ENCODE measurements around the gene DPYSL3. TPM values are rescaled to one million over a fixed set of nuclear protein-coding genes. Genes with fewer than 3 reads are reported as not detected.

The DPYSL3 gene
- total and polyA plus RNA-seq, 9 donors: 82.4 to 160 (median 108) TPM

DNA sequence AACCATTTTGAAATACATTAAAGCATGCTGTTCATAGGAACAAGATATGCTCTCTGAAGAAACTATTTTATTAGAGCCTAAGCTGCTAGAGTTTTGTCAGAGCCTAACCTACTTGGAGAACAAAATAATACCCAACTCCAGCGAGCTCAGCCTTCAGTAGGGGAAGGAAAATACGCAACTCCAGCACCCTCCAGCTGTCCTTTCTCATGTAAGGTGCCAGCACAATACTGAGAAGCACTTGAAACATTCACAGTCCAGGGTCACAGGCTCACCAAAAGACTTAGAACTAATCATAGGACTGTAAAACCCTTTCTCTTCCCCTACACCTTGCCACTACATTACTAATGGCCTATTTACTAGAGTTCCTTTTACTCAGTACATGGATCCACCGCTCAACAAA, 18.9 kb downstream of the DPYSL3 start:
- no peaks in the 10 kb centered on the region for H3K27me3 ChIP-seq (ENCODE audit: control insufficient read depth, insufficient read depth, low read length)
- H3K4me1 ChIP-seq (ENCODE audit: control insufficient read depth, insufficient read depth, low read length): no peaks in the 10 kb centered on the region
- H3K36me3 ChIP-seq (ENCODE audit: control insufficient read depth, insufficient read depth, low read length): no peaks in the 10 kb centered on the region
- H3K9me3 ChIP-seq (replicated peaks; ENCODE audit: control insufficient read depth, low read depth, low read length): no peaks in the 10 kb centered on the region
- no peak overlapping the region for H3K27ac ChIP-seq (ENCODE audit: low read length)
- no peak overlapping the region for H3K4me3 ChIP-seq (ENCODE audit: low read length)
- WGBS (ENCODE audit: insufficient coverage): no CpG with 5 or more reads among the region's 3 CpGs
- DNase-seq: no peak

DNA sequence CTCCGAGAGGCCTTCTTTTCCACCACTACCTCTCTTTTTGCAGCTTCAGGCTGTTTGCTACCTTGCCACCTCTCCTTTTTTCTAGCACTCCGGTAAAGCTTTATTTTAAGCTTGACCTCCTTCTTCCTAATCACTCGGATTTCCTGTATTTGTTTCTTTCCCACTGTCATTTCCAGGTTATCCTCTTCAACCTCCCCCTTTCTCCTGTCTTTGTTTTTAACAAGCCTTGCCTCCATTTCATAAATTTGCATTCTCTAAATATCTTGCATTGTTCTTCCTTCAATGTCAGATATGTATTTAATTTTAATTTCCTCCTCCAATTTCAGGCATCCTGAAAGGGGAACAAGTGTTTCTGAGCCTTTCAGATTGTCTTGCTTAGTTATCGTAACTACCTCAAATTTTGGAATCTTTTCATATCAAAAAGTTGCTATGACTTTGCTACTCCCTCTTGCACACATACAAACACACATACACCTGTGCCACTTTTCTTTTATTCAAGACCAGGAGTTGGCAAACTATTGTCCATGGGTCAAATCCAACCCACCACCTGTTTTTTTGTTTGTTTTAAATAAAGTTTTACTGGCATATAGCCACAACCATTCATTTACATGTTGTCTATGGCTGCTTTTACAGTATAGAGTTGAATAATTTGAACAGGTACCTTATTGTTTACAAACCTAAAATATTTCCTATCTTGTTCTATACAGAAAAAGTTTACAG, 22.7 kb downstream of the DPYSL3 start:
- peak overlapping the region; percentile 69 for H3K27ac ChIP-seq (ENCODE audit: low read length)
- no peak for DNase-seq
- H3K4me3 ChIP-seq (ENCODE audit: low read length): no peak overlapping the region
- H3K27me3 ChIP-seq (ENCODE audit: control insufficient read depth, insufficient read depth, low read length): no peaks in the 10 kb centered on the region
- no peaks in the 10 kb centered on the region for H3K36me3 ChIP-seq (ENCODE audit: control insufficient read depth, insufficient read depth, low read length)
- WGBS (ENCODE audit: insufficient coverage): 72% methylated on average over 4 of the region's 4 CpGs
- peaks cover 20% of the 10 kb centered on the region for H3K4me1 ChIP-seq (ENCODE audit: control insufficient read depth, insufficient read depth, low read length)
- no peaks in the 10 kb centered on the region for H3K9me3 ChIP-seq (replicated peaks; ENCODE audit: control insufficient read depth, low read depth, low read length)

DNA sequence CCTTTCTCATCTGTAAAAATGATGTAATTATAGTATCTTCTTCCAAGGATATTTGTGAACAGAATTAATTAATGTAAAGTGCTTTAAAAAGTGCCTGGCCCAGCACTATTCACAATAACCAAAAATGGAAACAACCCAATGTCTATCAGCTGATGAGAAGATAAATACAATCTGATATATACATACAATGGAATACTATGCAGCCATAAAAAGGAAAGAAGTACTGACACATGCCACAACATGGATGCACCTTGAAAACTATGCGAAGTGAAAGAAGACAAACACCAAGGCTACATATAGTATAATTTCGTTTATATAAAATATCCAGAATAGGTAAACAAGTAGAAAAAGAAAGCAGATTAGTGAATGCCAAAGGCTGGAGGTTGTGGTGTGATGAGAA, 24.1 kb downstream of the DPYSL3 start:
- WGBS (ENCODE audit: insufficient coverage): no CpG with 5 or more reads among the region's 2 CpGs
- peaks cover 20% of the 10 kb centered on the region for H3K4me1 ChIP-seq (ENCODE audit: control insufficient read depth, insufficient read depth, low read length)

DNA sequence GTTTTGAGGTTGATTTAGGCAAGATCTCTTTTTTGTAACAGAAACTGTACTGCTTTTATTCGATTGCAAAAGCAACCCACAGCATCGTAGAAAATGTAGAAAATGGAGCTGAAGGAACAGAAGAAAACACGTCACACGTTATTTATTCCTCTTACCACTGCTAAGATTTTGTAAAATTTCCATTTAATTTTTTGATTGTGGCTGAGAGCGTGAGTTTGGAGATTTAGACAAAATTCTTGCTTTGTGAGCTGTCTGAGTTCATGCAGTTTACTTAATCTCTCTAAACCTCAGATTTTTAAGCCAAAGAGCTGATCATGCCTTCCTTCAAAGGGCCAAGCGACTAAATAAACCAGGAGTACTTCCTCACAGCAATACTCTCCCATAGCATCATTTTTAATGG, 24.8 kb downstream of the DPYSL3 start:
- H3K4me1 ChIP-seq (ENCODE audit: control insufficient read depth, insufficient read depth, low read length): peaks cover 20% of the 10 kb centered on the region
- H3K27ac ChIP-seq (ENCODE audit: low read length): peak overlapping the region; percentile 96
- no peaks in the 10 kb centered on the region for H3K27me3 ChIP-seq (ENCODE audit: control insufficient read depth, insufficient read depth, low read length)
- no peak overlapping the region for H3K4me3 ChIP-seq (ENCODE audit: low read length)
- H3K9me3 ChIP-seq (replicated peaks; ENCODE audit: control insufficient read depth, low read depth, low read length): no peaks in the 10 kb centered on the region
- no CpG with 5 or more reads among the region's 6 CpGs for whole genome bisulfite sequencing (ENCODE audit: insufficient coverage)
- DNase-seq: no peak
- no peaks in the 10 kb centered on the region for H3K36me3 ChIP-seq (ENCODE audit: control insufficient read depth, insufficient read depth, low read length)

More for the DNA sequence above, 24.1 kb downstream of the DPYSL3 start:
- Histone ChIP-seq H3K27me3 (ENCODE audit: control insufficient read depth, insufficient read depth, low read length) (no peaks in the 10 kb centered on the region), H3K4me3 (ENCODE audit: low read length) (no peak overlapping the region), H3K9me3 (replicated peaks; ENCODE audit: control insufficient read depth, low read depth, low read length) (no peaks in the 10 kb centered on the region), H3K36me3 (ENCODE audit: control insufficient read depth, insufficient read depth, low read length) (no peaks in the 10 kb centered on the region), H3K27ac (ENCODE audit: low read length) (peak overlapping the region; percentile 96)
- DNase-seq: no peak

DNA sequence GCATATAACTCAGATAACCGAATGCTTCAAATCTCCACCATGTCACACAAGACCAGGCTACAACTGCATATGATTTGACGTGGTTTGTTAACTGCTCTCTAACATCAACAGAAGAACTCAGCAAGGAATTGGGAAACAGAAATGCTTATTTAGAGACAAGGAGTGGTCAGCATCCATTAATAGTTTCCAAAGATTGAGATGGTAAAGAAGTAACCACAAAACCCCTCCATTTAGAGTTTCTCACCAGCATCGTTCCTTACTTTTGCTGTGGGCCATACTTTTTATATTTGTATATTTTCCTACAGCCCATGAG, 25.2 kb downstream of the DPYSL3 start:
- no peak for DNase-seq
- WGBS (ENCODE audit: insufficient coverage): no CpG with 5 or more reads among the region's 3 CpGs
- Histone ChIP-seq H3K27ac (ENCODE audit: low read length) (peak overlapping the region; percentile 96), H3K9me3 (replicated peaks; ENCODE audit: control insufficient read depth, low read depth, low read length) (no peaks in the 10 kb centered on the region), H3K4me1 (ENCODE audit: control insufficient read depth, insufficient read depth, low read length) (peaks cover 20% of the 10 kb centered on the region), H3K27me3 (ENCODE audit: control insufficient read depth, insufficient read depth, low read length) (no peaks in the 10 kb centered on the region), H3K36me3 (ENCODE audit: control insufficient read depth, insufficient read depth, low read length) (no peaks in the 10 kb centered on the region), H3K4me3 (ENCODE audit: low read length) (no peak overlapping the region)

DNA sequence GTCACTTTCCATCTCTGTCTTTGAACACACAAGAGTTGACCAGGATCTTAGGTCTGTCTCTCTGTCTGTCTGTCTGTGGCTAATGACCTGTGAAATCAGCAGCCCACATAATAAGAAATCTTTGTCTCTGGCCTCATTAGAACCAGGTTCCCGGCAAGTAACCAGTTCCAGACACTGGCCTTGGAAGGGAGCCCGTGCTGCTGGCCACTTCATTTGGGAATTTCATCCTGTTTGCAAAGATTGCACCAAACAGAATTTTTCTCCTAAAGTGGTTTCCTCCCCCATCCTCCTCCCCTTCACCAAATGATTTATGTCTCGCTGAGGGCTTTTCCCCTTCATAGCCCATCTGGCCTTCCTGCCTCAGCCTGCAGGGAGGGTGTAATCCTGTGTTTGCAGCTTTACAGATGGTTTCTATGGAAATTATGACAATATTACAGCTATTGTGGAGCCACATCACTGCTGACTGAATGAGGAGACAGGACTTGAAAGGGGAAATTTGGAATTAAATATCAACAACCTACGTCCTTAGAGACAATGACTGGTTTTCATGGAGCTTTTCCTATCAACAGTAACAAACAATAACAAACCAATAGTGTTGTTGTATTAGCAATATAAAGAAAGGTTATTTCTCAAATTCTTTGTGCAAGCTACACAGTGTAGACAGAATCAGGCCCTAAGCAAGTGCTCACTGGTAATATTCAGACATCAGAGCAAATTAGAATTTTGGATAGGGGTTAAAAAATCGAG, 25.7 kb downstream of the DPYSL3 start:
- H3K27me3 ChIP-seq (ENCODE audit: control insufficient read depth, insufficient read depth, low read length): no peaks in the 10 kb centered on the region
- peaks cover 24% of the 10 kb centered on the region for H3K4me1 ChIP-seq (ENCODE audit: control insufficient read depth, insufficient read depth, low read length)
- peak; percentile 99 for DNase-seq
- no peaks in the 10 kb centered on the region for H3K36me3 ChIP-seq (ENCODE audit: control insufficient read depth, insufficient read depth, low read length)
- peak overlapping the region; percentile 96 for H3K27ac ChIP-seq (ENCODE audit: low read length)
- 6% methylated on average over 2 of the region's 5 CpGs for WGBS (ENCODE audit: insufficient coverage)
- no peak overlapping the region for H3K4me3 ChIP-seq (ENCODE audit: low read length)
- H3K9me3 ChIP-seq (replicated peaks; ENCODE audit: control insufficient read depth, low read depth, low read length): no peaks in the 10 kb centered on the region

DNA sequence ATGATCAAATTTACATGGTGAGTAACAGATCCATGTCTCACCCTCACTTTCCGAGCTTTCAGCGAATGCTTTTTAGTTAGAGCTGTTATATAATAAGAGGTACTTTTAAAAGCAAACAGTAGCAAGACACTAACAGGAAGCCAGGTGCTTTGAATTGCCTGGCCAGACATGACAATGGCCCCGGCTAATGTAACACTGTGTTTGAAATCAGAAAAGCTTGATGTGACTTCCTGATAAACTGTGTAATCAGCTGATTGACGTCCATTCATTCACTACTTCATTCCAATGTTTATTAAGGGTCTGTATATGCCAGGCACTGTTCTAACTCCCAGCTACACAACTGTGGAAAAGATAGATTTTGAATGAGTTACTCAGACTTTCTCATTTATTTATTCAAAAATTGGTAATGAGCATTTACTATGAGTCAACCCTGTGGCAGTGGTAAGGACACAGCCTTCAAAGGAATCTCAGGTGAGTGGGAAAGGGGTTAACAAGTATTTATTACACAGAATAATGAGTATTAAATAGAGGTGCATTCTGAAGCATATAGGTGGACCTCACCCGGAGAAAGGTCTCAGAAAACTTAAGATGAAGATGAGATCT, 26.6 kb downstream of the DPYSL3 start:
- Histone ChIP-seq H3K27me3 (ENCODE audit: control insufficient read depth, insufficient read depth, low read length) (no peaks in the 10 kb centered on the region), H3K9me3 (replicated peaks; ENCODE audit: control insufficient read depth, low read depth, low read length) (no peaks in the 10 kb centered on the region), H3K4me3 (ENCODE audit: low read length) (no peak overlapping the region), H3K4me1 (ENCODE audit: control insufficient read depth, insufficient read depth, low read length) (peaks cover 27% of the 10 kb centered on the region), H3K27ac (ENCODE audit: low read length) (peak overlapping the region; percentile 87), H3K36me3 (ENCODE audit: control insufficient read depth, insufficient read depth, low read length) (no peaks in the 10 kb centered on the region)
- no CpG with 5 or more reads among the region's 5 CpGs for WGBS (ENCODE audit: insufficient coverage)
- DNase-seq: peak; percentile 41

DNA sequence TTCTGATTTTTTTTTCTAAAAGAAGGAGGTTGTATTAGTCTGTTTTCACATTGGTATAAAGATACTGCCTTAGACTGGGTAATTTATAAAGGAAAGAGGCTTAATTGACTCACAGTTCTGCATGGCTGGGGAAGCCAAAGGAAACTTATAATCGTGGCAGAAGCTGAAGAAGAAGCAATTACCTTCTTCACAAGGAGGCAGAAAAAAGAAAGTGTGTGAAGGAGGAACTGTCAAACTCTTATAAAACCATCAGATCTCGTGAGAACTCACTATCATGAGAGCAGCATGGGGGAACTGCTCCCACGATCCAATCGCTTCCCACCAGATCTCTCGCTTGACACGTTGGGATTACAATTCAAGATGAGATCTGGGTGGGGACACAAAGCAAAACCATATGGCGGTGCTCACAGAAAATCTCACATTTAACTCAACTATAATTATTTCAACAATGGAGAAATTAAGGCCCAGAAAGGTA, 27.1 kb downstream of the DPYSL3 start:
- Histone ChIP-seq H3K27me3 (ENCODE audit: control insufficient read depth, insufficient read depth, low read length) (no peaks in the 10 kb centered on the region), H3K4me1 (ENCODE audit: control insufficient read depth, insufficient read depth, low read length) (peaks cover 27% of the 10 kb centered on the region), H3K27ac (ENCODE audit: low read length) (peak overlapping the region; percentile 87), H3K36me3 (ENCODE audit: control insufficient read depth, insufficient read depth, low read length) (no peaks in the 10 kb centered on the region), H3K4me3 (ENCODE audit: low read length) (no peak overlapping the region), H3K9me3 (replicated peaks; ENCODE audit: control insufficient read depth, low read depth, low read length) (no peaks in the 10 kb centered on the region)
- DNase-seq: no peak
- WGBS (ENCODE audit: insufficient coverage): no CpG with 5 or more reads among the region's 7 CpGs

DNA sequence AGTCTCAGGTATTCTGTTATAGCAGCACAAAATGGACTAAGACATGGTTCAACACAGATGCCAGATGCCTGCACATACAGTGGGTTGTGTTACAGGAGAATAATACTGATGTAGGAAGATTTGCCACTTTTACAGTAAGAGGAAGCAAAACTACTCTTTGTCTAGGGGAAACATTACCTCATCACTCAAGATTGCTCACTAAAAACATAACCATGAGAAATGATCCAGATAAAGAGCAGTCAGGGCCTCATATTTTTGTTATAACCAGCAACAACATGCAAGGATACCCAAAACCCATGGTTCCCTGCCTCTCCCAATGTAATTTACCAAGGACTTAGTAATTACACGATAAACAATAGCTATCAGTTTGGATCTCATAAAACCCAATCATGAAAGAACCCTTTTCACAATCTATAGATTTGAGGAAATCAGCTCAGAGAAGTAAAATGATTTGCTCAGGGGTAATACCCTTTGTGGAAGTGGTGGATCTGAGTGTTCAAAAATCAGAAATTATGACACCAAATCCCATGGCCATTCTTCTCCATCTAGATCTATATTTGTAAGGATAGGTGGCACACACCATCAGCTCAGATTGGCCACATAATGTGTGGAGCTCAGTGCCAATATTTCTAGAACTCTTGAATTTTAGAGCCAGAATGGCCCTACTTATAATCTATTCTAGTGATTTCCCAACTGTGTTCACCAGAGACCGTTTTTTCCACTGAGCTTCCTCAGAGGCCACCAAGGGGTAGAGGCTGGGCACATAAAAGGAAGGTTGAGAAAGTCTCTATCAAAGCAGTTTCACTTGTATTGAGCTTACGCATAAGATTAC, 27.8 kb downstream of the DPYSL3 start:
- H3K27ac ChIP-seq (ENCODE audit: low read length): peak overlapping the region; percentile 87
- peak; percentile 77 for DNase-seq
- no peaks in the 10 kb centered on the region for H3K9me3 ChIP-seq (replicated peaks; ENCODE audit: control insufficient read depth, low read depth, low read length)
- H3K4me1 ChIP-seq (ENCODE audit: control insufficient read depth, insufficient read depth, low read length): peaks cover 27% of the 10 kb centered on the region
- no peak overlapping the region for H3K4me3 ChIP-seq (ENCODE audit: low read length)
- no peaks in the 10 kb centered on the region for H3K27me3 ChIP-seq (ENCODE audit: control insufficient read depth, insufficient read depth, low read length)
- no peaks in the 10 kb centered on the region for H3K36me3 ChIP-seq (ENCODE audit: control insufficient read depth, insufficient read depth, low read length)
- 62% methylated on average over 2 of the region's 3 CpGs for WGBS (ENCODE audit: insufficient coverage)

DNA sequence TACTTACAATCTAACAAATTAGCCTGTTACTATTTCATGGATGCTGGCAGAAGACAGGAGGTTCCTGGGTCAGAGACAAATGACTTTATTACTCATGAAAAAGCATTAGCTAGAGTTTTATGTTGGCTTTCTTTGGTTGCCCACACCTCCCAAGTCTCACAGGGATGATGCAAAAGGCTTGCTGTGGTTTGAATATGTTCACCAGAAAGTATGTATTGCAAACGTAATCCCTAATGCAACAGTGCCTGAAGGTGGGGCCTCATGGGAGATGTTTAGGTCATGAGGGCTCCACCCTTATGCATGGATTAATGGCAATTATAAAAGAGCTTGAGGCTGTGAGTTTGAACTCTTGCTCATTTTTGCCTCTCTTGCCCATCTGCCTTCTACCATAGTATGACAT, 28.5 kb downstream of the DPYSL3 start:
- peaks cover 27% of the 10 kb centered on the region for H3K4me1 ChIP-seq (ENCODE audit: control insufficient read depth, insufficient read depth, low read length)
- H3K36me3 ChIP-seq (ENCODE audit: control insufficient read depth, insufficient read depth, low read length): no peaks in the 10 kb centered on the region
- no peak overlapping the region for H3K4me3 ChIP-seq (ENCODE audit: low read length)
- no peaks in the 10 kb centered on the region for H3K27me3 ChIP-seq (ENCODE audit: control insufficient read depth, insufficient read depth, low read length)
- no peak for DNase-seq
- no CpG with 5 or more reads among the region's 1 CpG for WGBS (ENCODE audit: insufficient coverage)
- no peaks in the 10 kb centered on the region for H3K9me3 ChIP-seq (replicated peaks; ENCODE audit: control insufficient read depth, low read depth, low read length)
- peak overlapping the region; percentile 87 for H3K27ac ChIP-seq (ENCODE audit: low read length)
